SK-N-SH (cell line): ENCODE measurements around the gene CMPK1. TPM values are rescaled to one million over a fixed set of nuclear protein-coding genes. Genes with fewer than 3 reads are reported as not detected.

Source experiments
- CTCF ChIA-PET: fragments of 300-600, 350-600 bp; formaldehyde crosslinking; extraction: SDS; loops from one replicate; lab custom pipeline; 2021; lab: Yijun Ruan, JAX
- POLR2A ChIA-PET: fragments of 350-600 bp; sonication (Branson Sonifier 250); formaldehyde crosslinking; extraction: SDS; loops from one replicate; lab custom pipeline; 2020; ENCODE audit warnings: antibody characterized with exemption, inconsistent platforms; lab: Yijun Ruan, JAX
- DNase-seq: peaks from one replicate; pipeline ENCODE4 v3.0.0; 2012
- H2AFZ ChIP-seq: fragments of 200-600 bp; sonication (generic); 2 replicates; pipeline ENCODE4 v1.8.1; 2016; ENCODE audit warnings: antibody characterized with exemption, mild to moderate bottlenecking, low read depth
- H3F3A ChIP-seq: fragments of 200-600 bp; sonication (generic); replicated peaks from 2 replicates; pipeline ENCODE3; 2016; ENCODE audit warnings: antibody characterized with exemption, mild to moderate bottlenecking; ENCODE audit not compliant: insufficient read depth
- H3K27ac ChIP-seq, 2 experiments: fragments of 200-500 bp in 1 of 2; fragments of 200-600 bp in 1 of 2; sonication (Bioruptor generic) in 1 of 2; sonication (generic), shearing (Covaris generic) in 1 of 2; 2 replicates each; pipeline versions ENCODE4 v1.5.1 to v1.6.1; 2014 to 2016; ENCODE audit warnings: low read depth in 2 of 2, inconsistent platforms in 1 of 2, low read length in 1 of 2, mild to moderate bottlenecking in 1 of 2, mixed read lengths in 1 of 2
- H3K27me3 ChIP-seq: fragments of 200-600 bp; sonication (generic), shearing (Covaris generic); 2 replicates; pipeline ENCODE4 v1.6.1; 2016; ENCODE audit warnings: mixed run types; ENCODE audit not compliant: insufficient read depth
- H3K36me3 ChIP-seq, 2 experiments: fragments of 200-500 bp in 1 of 2; fragments of 200-600 bp in 1 of 2; sonication (Bioruptor generic) in 1 of 2; sonication (generic) in 1 of 2; replicated peaks in 1 of 2; 2 replicates each; pipeline versions ENCODE3 to v1.5.1; 2014 to 2016; ENCODE audit warnings: low read length in 1 of 2, mild to moderate bottlenecking in 1 of 2; ENCODE audit not compliant: insufficient read depth in 2 of 2, control insufficient read depth in 1 of 2
- H3K4me1 ChIP-seq, 2 experiments: fragments of 200-500 bp in 1 of 2; fragments of 200-600 bp in 1 of 2; sonication (Bioruptor generic) in 1 of 2; sonication (generic), shearing (Covaris generic) in 1 of 2; 2 replicates each; pipeline versions ENCODE4 v1.5.1 to v1.6.1; 2014 to 2016; ENCODE audit warnings: low read depth in 1 of 2, low read length in 1 of 2, mixed run types in 1 of 2; ENCODE audit not compliant: insufficient read depth in 2 of 2, control insufficient read depth in 1 of 2
- H3K4me2 ChIP-seq: fragments of 200-600 bp; sonication (generic), shearing (Covaris generic); 2 replicates; pipeline ENCODE4 v1.6.1; 2017; ENCODE audit warnings: mixed run types
- H3K4me3 ChIP-seq, 2 experiments: fragments of 200-500 bp in 1 of 2; fragments of 200-600 bp in 1 of 2; sonication (Bioruptor generic) in 1 of 2; sonication (generic), shearing (Covaris generic) in 1 of 2; 2 replicates each; pipeline versions ENCODE4 v1.5.1 to v1.8.1; 2014 to 2016; ENCODE audit warnings: low read depth in 2 of 2, inconsistent platforms in 1 of 2, low read length in 1 of 2, mild to moderate bottlenecking in 1 of 2, mixed read lengths in 1 of 2, moderate library complexity in 1 of 2
- H3K79me2 ChIP-seq: fragments of 200-600 bp; sonication (generic); 2 replicates; pipeline ENCODE4 v1.8.1; 2017; ENCODE audit warnings: mild to moderate bottlenecking; ENCODE audit not compliant: insufficient read depth
- H3K9ac ChIP-seq: fragments of 200-600 bp; sonication (generic); 2 replicates; pipeline ENCODE4 v1.6.1; 2017; ENCODE audit warnings: mixed run types
- H3K9me2 ChIP-seq: fragments of 200-600 bp; sonication (generic); 2 replicates; pipeline ENCODE4 v1.6.1; 2017; ENCODE audit warnings: mixed run types
- H3K9me3 ChIP-seq: fragments of 200-600 bp; sonication (generic); 2 replicates; pipeline ENCODE4 v1.6.1; 2017; ENCODE audit warnings: mixed run types, mild to moderate bottlenecking, moderate library complexity
- H4K20me1 ChIP-seq: fragments of 200-600 bp; sonication (generic); 2 replicates; pipeline ENCODE4 v1.6.1; 2017; ENCODE audit warnings: mild to moderate bottlenecking, mixed run types; ENCODE audit not compliant: insufficient read depth
- CTCF ChIP-seq: fragments of 200-600 bp; sonication (generic); IDR thresholded peaks from 2 replicates; pipeline ENCODE4 v1.6.1; 2017; ENCODE audit warnings: antibody characterized with exemption, mild to moderate bottlenecking, moderate library complexity
- ELF1 ChIP-seq: IDR thresholded peaks from 2 replicates; pipeline ENCODE4 v1.4.0; 2012
- EZH2phosphoT487 ChIP-seq: fragments of 200-600 bp; sonication (generic); IDR thresholded peaks from 2 replicates; pipeline ENCODE4 v1.6.1; 2017; ENCODE audit warnings: low read depth, mixed run types, mild to moderate bottlenecking, antibody characterized with exemption, moderate library complexity, borderline replicate concordance
- GABPA ChIP-seq: IDR thresholded peaks from 2 replicates; pipeline ENCODE4 v1.4.0; 2012; ENCODE audit warnings: low read depth, mild to moderate bottlenecking
- JUND ChIP-seq: IDR thresholded peaks from 2 replicates; pipeline ENCODE4 v1.4.0; 2012
- MEF2A ChIP-seq: IDR thresholded peaks from 2 replicates; pipeline ENCODE4 v1.4.0; 2012; ENCODE audit warnings: low read depth, borderline replicate concordance
- MXI1 ChIP-seq: IDR thresholded peaks from 2 replicates; pipeline ENCODE4 v1.6.1; 2012; ENCODE audit warnings: mild to moderate bottlenecking, low read depth, low read length, improper control_type of control experiment
- PBX3 ChIP-seq: IDR thresholded peaks from 2 replicates; pipeline ENCODE4; 2012
- RCOR1 ChIP-seq: fragments of 150-350 bp; IDR thresholded peaks from 2 replicates; pipeline ENCODE4 v1.6.1; 2017; ENCODE audit warnings: antibody characterized with exemption, low read length
- RFX5 ChIP-seq: IDR thresholded peaks from 2 replicates; pipeline ENCODE4 v1.6.1; 2012; ENCODE audit warnings: mild to moderate bottlenecking, improper control_type of control experiment, low read length
- RXRA ChIP-seq: IDR thresholded peaks from 2 replicates; pipeline ENCODE4 v1.4.0; 2012; ENCODE audit warnings: low read depth, mild to moderate bottlenecking, borderline replicate concordance
- SIN3A ChIP-seq: IDR thresholded peaks from 2 replicates; pipeline ENCODE4 v1.6.1; 2012; ENCODE audit warnings: low read depth, mild to moderate bottlenecking, low read length, moderate library complexity, borderline replicate concordance
- USF1 ChIP-seq: IDR thresholded peaks from 2 replicates; pipeline ENCODE4 v1.4.0; 2012; ENCODE audit warnings: low read depth, borderline replicate concordance
- WGBS: methylation state at CpG from one replicate; pipeline ENCODE4 v1.1.6; 2017; ENCODE audit warnings: low lambda C conversion rate; 5-methylcytosine and 5-hydroxymethylcytosine counted together
- polyA plus RNA-seq, 3 experiments: library from polyadenylated mRNA; depleted of rRNA; stranded (reverse); fragments of >200 nt; gene quantifications; 2 replicates each; pipeline ENCODE4 v1.2.3, GENCODE V29; 2012
- TF ChIP-seq, protein P1 (sequence below): fragments of 150-350 bp; IDR thresholded peaks from 2 replicates; pipeline ENCODE4 v1.6.1; 2016; ENCODE audit warnings: mild to moderate bottlenecking, low read depth, low read length

Gene CMPK1
- polyA plus RNA-seq, 1 of the 3 experiments (the other 2 are of a cell fraction), result 17.5 TPM

DNA sequence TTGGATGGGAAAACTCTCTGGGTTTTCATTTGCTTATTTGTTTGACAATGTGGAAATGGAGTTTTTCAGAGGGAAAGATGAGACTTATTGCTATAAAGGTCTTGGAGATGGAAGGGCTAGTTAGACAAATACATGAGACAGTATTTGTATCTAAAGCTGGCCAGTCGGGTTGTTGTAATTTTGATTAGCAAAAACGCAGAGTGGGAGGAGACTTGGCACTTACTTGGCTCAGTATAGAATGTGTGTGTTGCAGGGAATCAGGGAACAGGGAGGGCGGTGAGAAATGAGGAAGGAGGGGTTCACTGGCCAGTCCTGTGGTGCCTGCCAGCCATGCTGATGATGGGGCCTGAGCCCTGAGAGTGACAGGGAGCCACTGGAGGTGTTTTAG is 76.5 kb downstream of the CMPK1 start:
- DNase-seq, result no peak
- Histone ChIP-seq H3F3A (no peaks in the 10 kb centered on the region), H3K27me3 (peaks cover 5% of the 10 kb centered on the region; the same call in 1 of the 2 replicates), H3K4me1 (no peaks in the 10 kb centered on the region), H3K27ac (no peak overlapping the region), H3K4me3 (no peak overlapping the region), H3K9me3 (no peaks in the 10 kb centered on the region), H3K9ac (no peak overlapping the region), H3K79me2 (no peaks in the 10 kb centered on the region), H4K20me1 (no peaks in the 10 kb centered on the region), H3K9me2 (no peaks in the 10 kb centered on the region), H3K36me3 (no peaks in the 10 kb centered on the region), H2AFZ (no peak overlapping the region), H3K4me2 (no peak overlapping the region)
- no peak for TF ChIP-seq EZH2phosphoT487
- TF ChIP-seq RXRA, result no peak
- no peak for TF ChIP-seq MXI1
- TF ChIP-seq, protein P1, sequence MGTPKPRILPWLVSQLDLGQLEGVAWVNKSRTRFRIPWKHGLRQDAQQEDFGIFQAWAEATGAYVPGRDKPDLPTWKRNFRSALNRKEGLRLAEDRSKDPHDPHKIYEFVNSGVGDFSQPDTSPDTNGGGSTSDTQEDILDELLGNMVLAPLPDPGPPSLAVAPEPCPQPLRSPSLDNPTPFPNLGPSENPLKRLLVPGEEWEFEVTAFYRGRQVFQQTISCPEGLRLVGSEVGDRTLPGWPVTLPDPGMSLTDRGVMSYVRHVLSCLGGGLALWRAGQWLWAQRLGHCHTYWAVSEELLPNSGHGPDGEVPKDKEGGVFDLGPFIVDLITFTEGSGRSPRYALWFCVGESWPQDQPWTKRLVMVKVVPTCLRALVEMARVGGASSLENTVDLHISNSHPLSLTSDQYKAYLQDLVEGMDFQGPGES, result no peak
- no peak for TF ChIP-seq ELF1
- no peak for TF ChIP-seq RFX5
- TF ChIP-seq MEF2A, result no peak
- no peak for TF ChIP-seq JUND
- no peak for TF ChIP-seq CTCF
- no peak for TF ChIP-seq RCOR1
- no peak for TF ChIP-seq USF1
- WGBS, result 43% methylated on average over 3 of the region's 3 CpGs
- ChIA-PET CTCF (interaction anchor here (2.4 to 3.4 kb wide), 2 partner anchors 14 to 22 kb away, joined by 9 to 15 read pairs; no protein-coding TSS in a partner anchor), POLR2A (no interaction called here)

DNA sequence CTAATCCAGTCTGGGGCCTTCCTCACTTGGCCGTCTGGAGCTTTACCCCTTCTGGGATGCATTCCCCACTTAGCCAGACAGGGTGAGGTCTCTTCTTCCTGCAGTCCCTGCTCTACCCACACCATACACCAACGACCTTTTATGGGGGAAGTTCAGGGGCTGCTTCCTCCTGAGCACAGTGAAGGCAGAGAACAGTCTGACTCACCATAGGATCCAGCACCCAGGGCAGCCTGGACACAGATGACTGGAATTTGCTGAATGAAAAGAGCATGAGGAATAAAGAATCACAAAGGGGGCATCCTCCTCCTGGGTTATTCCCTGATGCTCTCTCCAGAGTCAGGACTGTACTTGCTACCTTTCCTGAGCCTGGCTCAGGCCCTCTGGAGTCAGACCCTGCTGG is 77.8 kb downstream of the CMPK1 start:
- no peaks in the 10 kb centered on the region for H3K36me3 ChIP-seq
- ChIA-PET CTCF (interaction anchor here (0.7 to 28.7 kb wide), 4 partner anchors 14 to 305 kb away, joined by 3 to 1422 read pairs (median 6); no protein-coding TSS in a partner anchor), POLR2A (no interaction called here)
- H3K27me3 ChIP-seq, result peaks cover 15% of the 10 kb centered on the region
- no peak overlapping the region for H3K4me2 ChIP-seq
- H4K20me1 ChIP-seq, result no peaks in the 10 kb centered on the region
- WGBS, result 40% methylated on average over 2 of the region's 2 CpGs
- H3K4me3 ChIP-seq, result no peak overlapping the region
- H3K9ac ChIP-seq, result no peak overlapping the region
- H3K9me3 ChIP-seq, result no peaks in the 10 kb centered on the region
- no peaks in the 10 kb centered on the region for H3K79me2 ChIP-seq
- H3K4me1 ChIP-seq, result no peaks in the 10 kb centered on the region; a peak in 1 of 4 replicates
- no peaks in the 10 kb centered on the region for H3F3A ChIP-seq
- DNase-seq, result no peak
- H2AFZ ChIP-seq, result no peak overlapping the region
- TF ChIP-seq GABPA, result no peak
- TF ChIP-seq PBX3, result no peak
- TF ChIP-seq, protein P1, result no peak
- no peak for TF ChIP-seq SIN3A
- no peak for TF ChIP-seq RCOR1
- H3K9me2 ChIP-seq, result no peaks in the 10 kb centered on the region
- no peak overlapping the region for H3K27ac ChIP-seq
